Measurements from ENCODE around the gene STK33.

The STK33 gene

DNA sequence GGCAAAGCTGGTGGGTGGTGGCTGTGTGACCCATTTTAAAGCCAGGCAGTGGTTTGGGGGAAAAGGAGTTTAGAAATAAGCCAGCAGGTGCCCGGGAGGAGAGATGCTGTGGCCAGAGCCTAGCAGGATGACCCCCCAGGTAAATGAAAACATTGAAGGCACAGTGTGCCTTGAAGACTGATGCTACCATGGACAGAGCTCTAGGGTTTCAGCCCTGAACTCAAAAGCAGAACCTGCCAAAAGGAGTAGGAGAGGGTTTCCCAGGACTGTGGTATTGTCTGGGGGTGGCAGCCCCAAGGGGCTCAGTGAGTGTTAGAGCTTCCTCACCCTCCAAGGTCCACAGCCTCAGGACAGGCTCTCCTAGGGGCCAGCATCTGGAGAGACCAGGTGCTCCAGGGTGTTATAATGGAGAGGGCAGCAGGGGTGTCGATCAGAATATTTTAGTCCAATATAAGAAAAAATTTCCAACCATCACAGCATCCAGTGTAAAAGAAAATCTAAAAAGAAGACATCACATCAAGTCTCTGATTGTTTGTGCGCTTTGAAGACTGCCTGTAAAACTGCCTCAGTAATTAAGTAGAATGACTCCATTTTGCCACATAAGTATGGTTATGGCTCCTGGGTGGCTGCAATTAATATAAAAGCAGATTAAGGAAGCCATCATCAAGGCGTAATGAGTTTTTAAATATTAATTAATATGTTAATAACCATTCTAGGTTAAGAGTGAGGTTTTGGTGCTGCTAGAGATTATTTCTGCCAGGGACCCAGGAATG is 241.7 kb downstream of the STK33 start:
- no peak for DNase-seq

DNA sequence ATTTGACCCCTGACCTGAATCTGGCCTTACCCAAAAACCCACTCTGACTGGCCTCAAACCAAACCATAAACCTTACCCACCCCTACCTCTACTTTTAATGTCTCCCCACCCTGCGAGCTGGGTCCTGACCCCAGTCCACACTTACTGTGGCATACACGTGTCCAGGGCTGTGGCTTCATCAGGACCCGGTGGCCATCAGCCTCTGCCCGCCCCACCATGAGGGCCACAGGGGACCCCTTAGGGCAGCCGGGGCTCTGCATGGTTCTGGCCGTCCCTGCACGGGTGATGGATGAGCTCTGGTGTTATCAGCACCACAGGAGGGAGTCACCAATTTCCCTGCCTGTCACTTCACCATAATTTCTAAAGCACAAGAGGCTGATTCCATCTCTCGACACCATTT is 242.8 kb downstream of the STK33 start:
- no peak for DNase-seq

DNA sequence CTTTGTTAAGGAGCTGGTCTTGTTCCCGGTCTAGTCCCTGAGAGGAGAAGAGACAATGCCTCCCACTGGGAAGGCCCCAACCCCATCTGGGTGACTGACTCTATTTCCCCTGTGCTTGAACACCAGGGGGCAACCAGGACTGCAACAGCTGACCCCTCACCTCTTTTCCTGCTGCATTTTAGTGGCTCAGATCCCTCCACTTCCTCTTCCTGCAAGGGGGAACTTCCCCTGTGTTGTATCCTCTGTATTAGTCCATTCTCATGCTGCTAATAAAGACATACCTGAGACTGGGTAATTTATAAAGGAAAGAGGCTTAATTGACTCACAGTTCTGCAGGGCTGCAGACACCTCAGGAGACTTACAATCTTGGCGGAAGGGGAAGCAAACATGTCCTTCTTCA is 246.1 kb downstream of the STK33 start:
- DNase-seq, result no peak

DNA sequence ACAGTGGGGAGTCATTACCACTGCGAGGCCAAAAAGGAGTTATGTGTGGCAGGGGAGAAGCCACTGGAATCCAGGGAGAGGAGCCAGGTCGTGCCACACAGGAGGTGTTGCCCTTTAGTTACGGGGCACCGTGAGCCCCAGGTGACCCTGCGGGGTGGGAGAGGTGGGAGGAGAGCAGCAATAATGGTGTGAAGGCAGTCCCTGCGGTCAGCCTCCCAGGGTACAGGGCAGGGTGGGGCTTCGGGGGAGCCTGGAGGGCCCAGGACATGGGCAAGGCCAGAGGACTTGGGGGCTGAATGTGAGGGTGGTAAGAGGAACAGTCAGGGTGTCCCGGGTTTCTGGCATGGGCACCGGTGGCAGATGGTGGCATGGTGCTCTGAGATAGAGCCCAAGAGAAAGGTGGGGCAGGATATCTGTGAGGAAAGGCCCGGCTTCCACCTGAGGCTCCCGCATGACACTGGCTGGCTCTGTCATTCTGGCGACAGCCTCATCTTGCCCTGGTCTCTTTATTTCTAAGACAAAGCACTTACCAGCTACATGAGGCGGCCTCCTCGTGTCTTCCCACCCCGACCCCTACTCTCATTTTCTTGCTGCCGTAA is 247.8 kb downstream of the STK33 start:
- no peak for DNase-seq

DNA sequence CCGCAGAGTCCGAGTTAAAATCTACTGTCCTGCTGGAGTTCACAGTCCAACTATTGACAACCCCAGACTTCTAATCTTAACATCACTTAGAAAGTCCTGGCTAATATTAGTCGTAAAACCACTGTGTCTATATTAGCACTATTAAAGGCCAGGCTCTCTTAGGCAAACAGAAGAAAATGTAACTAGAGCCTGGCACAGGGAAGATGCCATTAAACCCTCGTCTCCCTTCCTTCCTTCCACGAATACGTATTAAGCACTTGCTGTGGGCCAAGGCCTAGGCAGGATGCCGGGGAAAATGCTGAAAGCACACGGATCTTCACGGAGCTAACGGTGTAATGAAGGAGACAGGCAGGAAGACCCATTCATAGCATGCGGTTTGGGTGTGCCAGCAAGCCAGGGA is 248.8 kb downstream of the STK33 start:
- DNase-seq, result no peak

DNA sequence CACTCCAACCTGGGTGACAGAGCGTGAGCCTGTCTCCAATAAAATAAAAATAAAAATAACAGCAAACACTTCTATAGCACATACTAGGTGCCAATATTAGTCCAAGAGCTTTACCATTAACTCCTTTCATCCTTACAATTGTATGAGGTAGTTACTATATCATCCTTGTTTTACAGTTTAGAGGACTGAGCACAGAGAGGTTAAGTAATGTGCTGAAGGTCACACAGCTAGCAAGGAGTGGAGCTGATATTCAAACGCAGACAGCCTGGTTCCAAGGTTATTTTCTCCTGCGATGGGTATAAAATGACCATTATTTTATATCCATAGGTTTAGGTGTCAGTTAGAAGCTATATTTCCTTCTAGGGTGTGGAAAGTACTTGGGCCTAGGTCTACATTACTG is 249.7 kb downstream of the STK33 start:
- no peak for DNase-seq

DNA sequence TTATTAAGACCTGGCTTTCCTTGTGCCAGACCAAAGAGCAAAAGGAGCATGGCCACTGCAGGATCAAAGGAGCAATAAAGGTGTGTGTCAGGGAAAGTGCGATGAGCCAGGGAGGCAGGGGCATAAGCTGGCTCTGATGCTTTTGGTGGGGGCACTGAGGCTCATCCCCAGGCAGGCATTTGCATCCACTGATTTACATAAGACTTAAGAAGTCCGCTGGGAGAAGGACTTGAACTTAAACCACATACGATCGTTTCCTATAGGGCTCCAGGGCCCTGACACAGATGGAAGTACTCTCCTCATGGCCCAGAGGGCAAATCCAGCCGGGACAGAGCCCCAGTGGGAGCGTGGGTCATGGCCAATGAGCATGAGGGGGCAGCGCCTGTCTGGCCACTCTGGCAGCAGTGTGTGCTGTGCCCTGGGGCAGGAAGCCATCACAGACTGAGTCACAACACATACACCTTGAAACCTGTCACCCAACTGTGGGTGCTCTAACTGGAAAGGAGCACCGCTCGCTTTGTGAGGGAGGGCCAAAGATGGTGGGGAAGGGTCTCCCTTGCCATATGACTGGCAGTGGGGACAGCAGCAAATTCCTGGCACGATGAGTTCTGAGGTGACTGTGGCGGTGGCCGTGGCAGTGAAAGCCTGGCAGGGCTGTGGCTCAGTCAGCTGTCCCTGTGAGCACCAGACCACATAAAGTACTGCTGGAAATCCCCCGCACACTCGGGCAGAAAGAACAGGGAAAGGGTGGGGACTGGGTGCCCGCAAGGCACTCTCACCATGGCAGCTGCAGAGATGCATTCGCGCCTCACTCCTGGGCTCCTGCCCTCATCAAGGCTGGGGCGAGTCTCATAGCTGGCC is 251.0 kb downstream of the STK33 start:
- DNase-seq, result no peak

DNA sequence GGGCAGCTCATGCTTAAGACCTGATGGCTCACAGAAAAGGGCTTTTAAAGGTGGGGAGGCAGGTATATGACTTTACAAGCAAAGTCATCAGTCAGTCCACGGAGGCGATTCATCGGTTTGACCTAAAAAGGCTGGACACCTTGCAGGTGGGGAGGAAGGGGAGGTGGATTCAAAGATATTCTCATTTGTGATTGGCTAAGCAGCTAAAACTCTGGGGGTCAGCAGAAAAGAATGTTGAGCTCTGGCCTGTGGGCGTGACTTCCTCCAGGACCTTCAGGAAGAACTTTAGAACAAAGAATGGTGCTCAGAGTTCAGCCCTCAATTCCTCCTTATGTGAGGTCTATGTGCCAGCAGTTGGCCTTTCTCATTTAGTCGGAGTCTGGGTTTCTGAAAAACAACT is 252.0 kb downstream of the STK33 start:
- DNase-seq, result no peak

All from activated CD4-positive, CD25-positive, alpha-beta regulatory T cell (primary cell).